Activated CD8-positive, alpha-beta memory T cell treated with anti-CD3 and anti-CD28 coated beads, Interleukin-2, amount 50 U/mL, for 1 hour (primary cell): ENCODE results near the gene REXO4.

Experiments
- DNase-seq: peaks from one replicate; pipeline ENCODE4 v3.0.0-alpha.2; 2020; ENCODE audit errors: extremely low read depth

REXO4 gene, protein sequence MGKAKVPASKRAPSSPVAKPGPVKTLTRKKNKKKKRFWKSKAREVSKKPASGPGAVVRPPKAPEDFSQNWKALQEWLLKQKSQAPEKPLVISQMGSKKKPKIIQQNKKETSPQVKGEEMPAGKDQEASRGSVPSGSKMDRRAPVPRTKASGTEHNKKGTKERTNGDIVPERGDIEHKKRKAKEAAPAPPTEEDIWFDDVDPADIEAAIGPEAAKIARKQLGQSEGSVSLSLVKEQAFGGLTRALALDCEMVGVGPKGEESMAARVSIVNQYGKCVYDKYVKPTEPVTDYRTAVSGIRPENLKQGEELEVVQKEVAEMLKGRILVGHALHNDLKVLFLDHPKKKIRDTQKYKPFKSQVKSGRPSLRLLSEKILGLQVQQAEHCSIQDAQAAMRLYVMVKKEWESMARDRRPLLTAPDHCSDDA

DNA sequence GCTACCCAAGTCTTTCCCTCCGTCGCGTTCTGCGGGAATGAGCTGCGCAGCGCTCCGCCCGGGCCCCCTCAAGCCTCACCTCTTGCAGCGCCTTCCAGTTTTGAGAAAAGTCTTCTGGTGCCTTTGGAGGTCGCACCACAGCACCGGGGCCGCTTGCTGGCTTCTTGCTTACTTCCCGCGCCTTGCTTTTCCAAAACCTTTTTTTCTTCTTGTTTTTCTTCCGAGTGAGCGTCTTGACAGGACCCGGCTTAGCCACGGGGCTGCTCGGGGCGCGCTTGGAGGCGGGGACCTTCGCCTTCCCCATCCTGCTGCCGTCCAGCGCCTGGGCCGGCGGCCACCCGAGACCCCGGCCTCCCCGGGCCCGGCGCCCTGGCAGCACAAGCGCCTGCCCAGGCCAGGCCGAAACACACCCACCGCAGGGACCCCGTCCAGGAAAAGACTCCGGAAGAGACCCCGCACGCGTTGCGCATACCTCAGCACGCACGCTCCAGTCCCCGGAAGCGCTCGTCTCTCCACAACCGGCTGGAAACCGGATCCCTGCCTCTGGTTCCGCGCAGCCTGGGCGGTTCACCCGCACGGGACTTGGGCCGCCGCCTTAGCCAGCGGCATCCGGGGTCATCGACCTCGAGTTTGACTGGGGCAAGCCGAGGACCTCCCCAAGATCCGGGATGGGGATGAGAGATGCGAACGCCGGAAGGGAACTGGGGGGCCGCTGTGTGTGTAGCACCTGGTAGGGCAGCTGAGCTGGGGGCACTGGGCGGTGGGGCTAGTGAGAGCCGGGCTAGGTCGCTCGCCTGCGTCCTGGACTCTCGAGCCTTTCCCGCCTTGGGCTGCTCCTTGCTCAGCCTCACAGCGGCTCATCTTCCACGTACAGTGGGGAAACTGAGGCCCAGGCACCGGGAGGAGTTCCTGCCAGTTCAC, at the start of gene REXO4:
TSS of gene REXO4 (minus strand) at position 470 of the 921 bp plus-strand sequence. CDS start at position 304, 166 bp downstream.
- peak; percentile 55 for DNase-seq

- DNase-seq, result no peak
These were observed 49.3 kb upstream of the REXO4 start for GRCh38 chr9:133467101-133467500.

DNA sequence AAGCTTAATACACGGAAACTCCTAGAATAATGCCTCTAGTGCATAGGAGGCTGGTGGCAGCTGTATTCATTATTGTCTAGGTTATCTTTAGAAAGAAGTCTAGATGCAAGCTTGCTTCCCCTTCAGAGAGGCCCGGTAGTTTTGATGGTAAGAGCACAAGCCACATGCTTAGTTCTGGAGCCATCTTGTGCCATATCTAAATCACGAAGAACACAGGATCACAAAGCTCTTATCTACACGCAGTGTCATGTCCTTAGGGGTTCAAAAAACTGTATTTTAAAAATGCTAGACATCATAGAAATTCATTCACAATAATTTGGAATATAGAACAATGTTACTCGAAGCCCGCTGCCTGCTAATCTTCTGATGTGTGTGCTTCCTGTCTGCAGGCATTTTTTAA, 48.2 kb upstream of the REXO4 start:
- no peak for DNase-seq

DNA sequence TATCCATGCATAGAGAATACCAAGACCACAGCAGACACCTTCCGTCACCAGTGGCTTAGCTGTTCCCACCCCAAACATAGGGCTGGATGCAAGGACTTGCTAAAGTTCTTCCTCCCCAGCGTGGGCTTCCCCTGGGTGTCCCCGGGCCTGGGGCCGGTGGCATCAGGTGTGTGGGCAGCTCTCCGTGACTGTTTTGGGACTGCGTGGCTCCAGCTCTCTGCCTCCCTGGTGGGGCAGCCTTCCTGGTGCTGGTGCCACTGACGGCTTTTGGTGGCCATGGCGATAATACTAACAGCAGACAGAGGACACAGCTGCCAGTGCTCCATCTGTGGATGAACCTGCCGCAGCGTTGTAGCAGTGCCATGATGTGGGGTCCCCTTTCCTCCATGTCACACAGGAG, 46.8 kb upstream of the REXO4 start:
- DNase-seq, result no peak

- no peak for DNase-seq
These were observed 46.2 kb upstream of the REXO4 start for GRCh38 chr9:133463864-133464615.

- DNase-seq, result no peak
These were observed 45.5 kb upstream of the REXO4 start for GRCh38 chr9:133463234-133463863.

DNA sequence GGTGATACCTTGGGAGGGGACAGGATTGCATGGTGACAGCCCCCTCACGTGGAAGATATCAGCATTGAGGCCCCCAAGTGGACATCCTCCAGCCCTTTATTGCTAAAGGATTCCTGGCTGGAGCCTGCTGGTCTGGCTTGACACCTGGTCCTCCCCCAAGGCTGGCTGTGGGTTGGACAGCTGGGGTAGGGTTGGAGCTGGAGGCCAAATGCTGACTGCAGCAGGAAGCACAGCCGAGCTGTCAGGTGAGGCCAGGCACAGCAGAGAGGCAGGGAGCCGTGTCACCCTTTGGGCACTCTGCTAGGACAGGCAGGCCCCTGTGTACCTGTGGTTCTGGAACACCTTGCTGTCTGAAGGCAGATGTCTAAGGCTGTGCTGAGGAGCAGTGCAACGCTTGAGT, 44.2 kb upstream of the REXO4 start:
- no peak for DNase-seq

- DNase-seq, result peak; percentile 26
These were observed 42.8 kb upstream of the REXO4 start for GRCh38 chr9:133460405-133461175.

GRCh38 chr9:133459476-133460404, 41.9 kb upstream of the REXO4 start, which contains the start of gene CACFD1:
Gene CACFD1 (plus strand): TSS chr9:133459978. CDS start chr9:133460067, 89 bp downstream.
- DNase-seq, result peak; percentile 80

GRCh38 chr9:133458643-133459312, 41.0 kb upstream of the REXO4 start:
- DNase-seq, result no peak

GRCh38 chr9:133457748-133458147, 39.9 kb upstream of the REXO4 start:
- DNase-seq, result no peak

DNA sequence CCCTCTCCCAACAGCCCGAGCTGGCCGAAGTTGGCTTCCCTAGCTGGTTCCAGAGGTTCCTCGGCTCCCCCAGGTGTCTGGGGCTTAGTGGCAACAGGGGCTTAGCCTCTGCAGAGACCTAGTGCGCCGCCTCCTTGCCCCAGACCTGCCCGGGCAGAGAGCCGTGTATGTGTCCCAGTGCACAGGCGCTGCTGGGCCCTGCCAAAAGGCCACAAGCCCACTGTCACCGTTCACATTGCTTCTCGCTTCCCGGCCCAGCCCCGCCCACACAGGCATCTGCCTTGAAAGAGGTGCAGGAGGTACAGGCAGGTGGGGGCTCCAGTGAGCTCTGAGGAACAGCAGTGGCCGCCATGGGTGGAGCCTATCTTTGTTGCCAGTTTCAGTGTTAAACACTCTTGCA, 39.4 kb upstream of the REXO4 start:
- no peak for DNase-seq

- no peak for DNase-seq
These were observed 38.6 kb upstream of the REXO4 start for GRCh38 chr9:133456409-133456808.

- DNase-seq, result no peak
These were observed 38.1 kb upstream of the REXO4 start for GRCh38 chr9:133455936-133456335.

GRCh38 chr9:133454943-133455673, 37.3 kb upstream of the REXO4 start:
- DNase-seq, result no peak

DNA sequence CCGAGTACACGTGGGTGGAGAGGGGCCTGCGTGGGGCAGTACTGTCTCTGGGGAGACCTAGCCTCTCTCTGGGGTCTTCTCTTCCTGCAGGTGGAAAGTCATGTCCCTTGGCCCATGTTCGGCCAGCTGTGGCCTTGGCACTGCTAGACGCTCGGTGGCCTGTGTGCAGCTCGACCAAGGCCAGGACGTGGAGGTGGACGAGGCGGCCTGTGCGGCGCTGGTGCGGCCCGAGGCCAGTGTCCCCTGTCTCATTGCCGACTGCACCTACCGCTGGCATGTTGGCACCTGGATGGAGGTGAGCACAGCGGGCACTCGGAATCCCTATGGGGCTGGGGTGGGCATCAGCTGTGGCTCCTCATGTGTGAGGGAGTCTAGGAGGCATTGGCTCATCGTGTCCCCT, 36.5 kb upstream of the REXO4 start:
- DNase-seq, result no peak

GRCh38 chr9:133453651-133454050, 35.8 kb upstream of the REXO4 start:
- no peak for DNase-seq

DNA sequence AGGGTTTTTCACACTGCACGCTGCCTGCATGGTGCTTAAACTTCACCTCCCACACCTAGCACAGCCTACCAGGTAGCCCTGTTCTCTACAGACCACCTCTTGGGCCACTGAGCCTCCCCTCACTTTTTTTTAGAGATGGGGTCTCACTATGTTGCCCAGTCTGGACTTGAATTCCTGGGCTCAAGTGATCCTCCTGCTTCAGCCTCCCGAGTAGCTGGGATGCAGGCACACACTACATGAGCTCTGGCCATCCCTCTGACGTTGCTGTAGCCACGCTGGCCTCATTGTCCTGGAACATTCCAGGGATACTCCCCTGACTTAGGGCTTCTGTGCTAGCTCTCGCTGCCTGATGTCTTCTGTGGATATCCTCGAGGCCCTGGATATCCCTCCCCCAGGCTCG, 34.8 kb upstream of the REXO4 start:
- DNase-seq, result no peak
